Stimulated activated CD4-positive, alpha-beta T cell treated with anti-CD3 and anti-CD28 coated beads, Interleukin-4, amount 100 ng/mL, for 48 hours (primary cell): ENCODE data around the gene USP12.

ENCODE experiments used
- DNase-seq, 2 donors: peaks; one replicate each; pipeline ENCODE4 v3.0.0-alpha.2; 2020; ENCODE audit warnings: low read depth in 2 of 2

USP12 gene

DNA sequence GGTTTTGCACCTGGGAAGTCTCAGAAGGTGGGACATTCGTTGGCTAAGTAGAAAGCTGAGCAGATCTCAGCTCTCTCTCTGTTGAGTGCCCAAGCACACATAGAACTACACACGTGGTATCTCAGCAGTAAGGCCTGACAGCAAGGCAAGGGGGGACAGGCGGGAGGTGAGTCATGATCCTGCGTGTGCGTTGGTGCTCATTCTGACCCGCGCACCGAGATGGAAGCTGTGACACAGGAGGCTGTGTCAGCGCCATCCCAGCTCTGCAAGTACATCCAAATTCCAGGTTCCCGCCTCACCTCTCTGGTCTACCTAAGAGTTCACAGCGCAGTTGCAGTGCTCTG lies 135.7 kb downstream of the USP12 start:
- no peak for DNase-seq

DNA sequence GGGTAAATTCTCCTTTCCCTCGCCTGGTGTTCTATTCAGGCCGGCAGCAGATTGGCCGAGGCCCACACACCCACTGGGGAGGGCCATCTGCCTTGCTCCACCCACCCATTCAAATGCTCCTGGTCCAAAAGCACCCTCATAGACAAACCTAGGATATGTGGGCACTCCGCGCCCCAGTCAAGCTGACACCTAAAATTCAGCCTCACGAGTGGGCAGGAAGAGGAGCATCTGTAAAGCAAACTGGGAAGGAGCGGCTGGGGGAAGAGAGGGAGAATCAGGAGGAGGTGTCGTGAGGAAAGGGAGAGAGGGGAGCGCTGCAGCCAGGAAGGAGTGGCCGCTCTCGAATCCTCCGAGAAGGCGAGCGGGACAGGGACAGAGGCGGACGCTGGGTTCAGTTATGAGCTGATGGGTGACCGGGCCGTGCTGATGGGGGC lies 136.9 kb downstream of the USP12 start:
- DNase-seq = no peak

DNA sequence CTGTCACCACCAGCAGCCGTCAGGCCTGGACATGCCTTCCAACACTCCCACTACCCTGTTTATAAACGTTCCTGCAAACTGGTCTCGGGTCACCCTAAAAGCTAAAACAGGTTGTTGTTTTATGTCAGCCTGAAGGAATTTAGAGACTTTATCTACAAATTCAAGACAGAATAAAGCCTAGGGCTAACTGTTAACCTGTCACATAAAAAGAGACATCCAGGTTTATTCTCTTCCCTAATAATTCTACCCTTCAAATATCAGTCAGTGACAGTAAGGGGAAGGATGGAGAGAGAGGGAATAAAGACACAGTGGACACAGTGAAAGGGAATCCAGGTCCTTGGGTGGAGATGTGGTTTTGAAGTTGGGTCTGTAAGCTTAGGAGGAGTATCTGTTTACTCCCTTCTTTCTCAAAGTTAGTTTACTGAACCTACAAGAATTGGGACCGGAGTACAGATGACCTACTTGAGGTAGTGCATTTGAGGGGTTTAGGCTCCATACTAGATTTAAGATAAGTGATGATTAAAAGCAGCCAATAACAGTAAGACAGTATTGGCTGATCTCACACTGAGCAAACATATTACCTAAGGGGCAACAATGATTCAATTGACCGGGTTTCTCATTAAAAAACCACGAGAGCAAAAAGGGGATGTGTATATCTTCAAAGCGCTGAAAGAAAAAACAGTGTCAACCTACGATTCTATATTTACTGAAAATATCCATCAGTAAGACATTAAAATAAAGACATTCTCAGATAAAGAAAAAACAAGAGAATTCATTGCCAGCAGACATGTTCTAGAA lies 142.7 kb downstream of the USP12 start:
- no peak for DNase-seq

DNA sequence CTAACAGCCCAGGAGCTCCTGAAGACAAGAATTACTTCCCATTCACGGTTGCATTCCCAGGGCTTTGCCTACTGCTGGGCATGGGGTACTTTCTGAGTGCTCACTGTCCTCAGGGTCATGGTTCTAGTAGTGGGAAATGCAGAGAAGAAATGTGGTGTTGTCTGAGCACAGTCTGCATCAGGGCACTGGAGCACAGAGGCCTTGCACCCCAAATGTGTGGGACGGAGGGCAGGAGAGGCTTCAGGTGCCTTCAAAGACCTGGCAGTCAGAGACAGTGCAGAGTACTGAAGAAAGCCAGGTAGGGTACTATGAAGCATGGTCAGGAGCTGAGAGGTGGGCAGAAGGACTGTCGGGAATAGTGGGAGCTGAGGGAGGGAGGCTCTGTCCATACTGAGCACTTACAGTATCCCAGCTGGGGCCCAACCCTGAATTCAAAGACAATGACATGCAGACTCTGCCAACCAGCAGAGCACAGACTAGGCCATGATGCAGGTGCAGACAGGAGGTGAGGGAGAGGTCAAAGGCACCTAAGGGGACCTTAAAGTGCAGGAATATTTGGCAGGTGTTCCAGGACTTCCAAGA lies 144.4 kb downstream of the USP12 start:
- no peak for DNase-seq

DNA sequence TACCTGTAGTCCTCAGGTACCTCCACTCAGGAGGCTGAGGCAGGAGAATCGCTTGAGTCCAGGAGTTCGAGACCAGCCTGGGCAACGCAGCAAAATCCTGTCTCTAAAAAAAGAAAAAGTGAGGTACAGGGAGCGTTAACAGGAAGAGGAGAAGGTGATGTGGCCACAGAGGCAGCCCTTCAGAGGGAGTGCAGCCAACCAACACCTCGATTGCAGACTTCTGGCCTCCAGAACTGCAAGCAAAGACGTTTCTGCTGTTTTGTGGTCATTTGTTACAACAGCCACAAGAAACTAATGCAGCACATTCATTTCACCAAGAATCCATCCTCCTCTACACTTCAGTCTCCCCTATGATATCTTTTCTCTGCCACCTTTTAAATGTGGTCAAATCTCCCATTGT lies 145.2 kb downstream of the USP12 start:
- DNase-seq = no peak

DNA sequence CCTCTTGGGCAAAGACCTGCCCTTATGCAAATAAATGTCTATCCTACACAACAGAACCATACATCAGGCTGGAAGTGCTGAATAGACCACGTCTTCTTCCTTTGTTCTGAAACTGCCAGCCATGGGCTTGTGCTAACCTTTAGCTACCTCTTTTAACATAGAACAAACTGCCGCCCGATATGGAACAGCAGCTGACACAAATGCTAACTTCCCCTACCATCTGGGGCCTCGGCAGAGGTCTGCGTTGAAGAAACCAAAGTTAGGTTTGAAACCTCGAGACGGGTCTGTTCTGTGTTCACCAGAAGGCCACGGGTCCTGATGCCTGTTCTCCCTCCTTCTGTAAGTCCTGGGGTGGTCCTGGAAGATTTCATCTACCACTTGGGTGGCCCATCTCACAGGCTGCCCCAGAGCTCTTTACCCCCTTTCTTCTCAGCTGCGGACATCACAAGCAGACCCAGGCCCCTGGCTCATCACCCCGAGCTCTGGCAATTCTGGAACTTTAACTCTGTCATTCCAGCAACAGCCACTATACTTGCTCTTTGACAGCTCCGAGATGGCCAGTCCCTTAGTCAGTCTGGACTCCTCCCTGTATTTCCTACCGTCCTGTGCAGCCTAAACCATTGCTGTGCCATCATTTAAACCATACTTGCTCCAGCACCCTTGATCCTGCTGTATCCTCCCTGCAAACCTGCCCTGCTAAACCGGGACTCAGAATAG lies 146.7 kb downstream of the USP12 start:
- DNase-seq = no peak

DNA sequence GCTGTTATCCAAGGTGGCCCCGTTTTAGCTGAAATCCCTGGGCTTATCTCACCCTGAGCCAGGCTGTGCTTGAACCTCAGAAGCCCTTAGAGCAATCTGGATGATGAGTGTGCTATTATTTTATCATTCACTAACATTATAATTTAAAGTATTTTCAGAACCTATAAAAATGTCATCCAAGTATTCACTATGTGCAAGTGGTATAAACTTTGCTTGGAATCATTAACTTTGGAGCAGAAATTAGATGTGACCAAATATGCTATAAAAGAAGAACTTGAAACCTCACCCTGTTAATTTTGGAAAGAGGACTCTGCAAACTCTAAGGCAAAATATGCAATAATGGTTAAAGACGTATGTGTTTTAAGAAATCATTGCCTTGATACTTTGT lies 147.5 kb downstream of the USP12 start:
- no peak for DNase-seq

DNA sequence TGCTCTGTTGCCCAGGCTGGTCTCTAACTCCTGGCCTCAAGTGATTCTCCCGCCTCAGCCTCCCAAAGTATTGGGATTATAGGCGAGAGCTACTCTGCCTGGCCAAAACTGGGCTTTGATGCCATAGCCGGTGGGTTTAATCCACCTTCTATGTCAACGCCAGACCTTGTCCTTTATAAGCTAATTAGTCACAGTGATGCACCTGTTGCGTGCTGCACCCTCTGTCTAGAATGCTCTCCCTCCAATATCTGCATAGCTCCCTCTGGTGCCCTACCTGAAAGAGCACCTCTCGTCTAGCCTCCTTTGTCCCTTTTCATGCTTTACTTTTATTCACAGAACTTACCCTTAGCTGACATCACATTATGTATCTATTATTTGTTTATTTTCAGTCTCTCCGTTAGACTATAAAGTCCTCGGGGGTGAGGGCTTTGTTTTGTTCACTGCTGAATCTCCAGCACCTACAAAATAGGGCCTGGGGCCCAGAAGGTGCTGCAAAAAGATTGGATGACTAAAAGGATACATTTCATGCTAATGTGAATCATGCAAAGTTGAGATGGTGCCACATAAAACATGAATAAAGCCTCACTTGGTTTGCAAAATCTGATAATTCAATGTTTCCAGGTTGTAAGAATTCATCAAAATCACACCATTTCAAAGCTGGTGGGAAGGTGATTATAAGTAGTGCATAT lies 148.1 kb downstream of the USP12 start:
- no peak for DNase-seq

DNA sequence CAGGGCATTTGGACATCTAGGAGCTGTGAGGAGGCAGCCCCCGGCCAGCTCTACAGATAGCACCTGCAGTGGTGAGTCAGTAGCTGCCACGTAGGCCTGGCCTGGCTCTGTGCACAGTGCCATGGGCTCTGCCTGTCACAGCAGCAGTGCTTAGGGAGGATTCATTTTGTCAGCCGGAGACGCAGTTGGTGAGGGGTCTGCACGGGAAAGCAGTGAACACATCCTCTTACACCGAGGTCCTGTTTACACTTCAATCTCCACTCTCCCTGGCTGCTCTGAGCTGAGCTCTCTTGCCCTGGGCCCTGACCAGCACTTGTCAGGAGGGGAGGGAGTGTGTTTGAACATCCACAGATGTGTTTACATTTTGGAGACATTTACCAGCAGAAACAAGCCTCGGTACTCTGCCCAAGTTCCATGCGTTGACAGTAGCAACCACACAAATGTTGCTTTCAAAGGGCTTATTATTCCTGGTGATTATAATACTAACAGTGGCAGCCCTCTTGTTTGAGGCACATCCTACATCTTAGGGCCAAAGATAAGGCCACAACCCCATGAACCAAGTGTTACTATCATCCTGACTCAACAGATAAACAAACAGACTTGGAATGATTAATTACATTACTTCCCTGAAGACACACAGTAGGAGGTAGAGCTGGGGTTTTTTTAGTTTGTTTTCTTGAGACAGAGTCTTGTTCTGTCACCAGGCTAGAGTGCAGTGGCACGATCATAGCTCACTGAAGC lies 148.9 kb downstream of the USP12 start:
- no peak for DNase-seq

DNA sequence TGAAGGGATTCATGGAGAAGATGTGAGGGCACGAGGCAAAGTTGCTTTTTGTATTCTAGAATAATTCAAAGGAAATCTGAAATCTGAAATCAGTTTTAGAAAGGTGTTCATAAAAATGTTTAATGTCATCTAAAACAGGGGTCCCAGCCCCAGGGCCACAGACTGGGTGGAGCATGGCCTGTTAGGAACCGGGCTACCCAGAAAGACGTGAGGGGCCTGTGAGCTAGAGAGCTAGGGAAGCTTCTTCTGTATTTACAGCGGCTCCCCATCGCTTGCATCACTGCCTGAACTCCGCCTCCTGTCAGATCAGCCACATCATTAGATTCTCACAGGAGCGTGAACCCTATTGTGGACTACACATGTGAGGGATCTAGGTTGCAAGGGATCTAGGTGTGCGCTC lies 151.2 kb downstream of the USP12 start:
- no peak for DNase-seq

DNA sequence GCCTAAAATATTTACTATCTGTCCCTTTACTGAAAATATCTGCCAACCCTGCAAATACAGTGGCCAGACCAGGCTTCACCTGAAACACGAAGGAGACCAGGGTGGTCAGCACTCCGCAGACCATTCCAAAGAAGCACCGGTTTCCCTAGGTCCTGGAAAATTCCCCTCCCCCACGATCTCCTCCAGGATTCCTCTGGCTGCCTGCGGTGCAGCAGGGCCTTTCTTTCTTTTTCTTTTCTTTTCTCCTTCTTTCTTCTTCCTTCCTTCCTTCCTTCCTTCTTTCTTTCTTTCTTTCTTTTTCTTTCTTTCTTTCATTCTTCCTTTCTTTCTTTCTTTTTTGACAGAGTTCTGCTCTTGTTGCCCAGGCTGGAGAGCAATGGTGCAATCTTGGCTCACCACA lies 152.7 kb downstream of the USP12 start:
- no peak for DNase-seq

DNA sequence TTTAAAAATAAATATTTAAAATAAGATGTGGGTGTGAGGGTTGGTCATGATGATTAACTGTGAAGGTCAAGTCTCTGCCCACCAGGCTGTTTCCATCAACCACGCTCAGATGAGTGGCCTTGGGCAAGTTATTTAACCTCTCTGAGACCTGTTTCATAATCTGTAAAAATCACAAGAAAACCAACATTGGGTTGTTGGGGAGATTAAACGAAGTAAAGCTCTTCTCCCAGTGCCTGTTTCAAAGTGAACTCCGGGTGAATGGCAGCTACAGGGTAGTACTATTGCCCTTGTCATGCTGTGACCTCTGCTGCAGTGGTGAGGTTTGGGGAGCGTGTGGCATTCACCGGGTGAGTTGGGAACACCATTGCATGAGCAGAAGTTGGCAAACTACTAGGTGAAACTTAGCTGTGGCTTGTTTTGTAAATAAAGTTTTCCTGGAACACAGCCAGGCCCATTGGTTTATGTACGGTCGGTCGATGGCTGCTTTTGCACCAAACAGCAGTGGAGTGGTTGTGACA lies 153.2 kb downstream of the USP12 start:
- DNase-seq = no peak

DNA sequence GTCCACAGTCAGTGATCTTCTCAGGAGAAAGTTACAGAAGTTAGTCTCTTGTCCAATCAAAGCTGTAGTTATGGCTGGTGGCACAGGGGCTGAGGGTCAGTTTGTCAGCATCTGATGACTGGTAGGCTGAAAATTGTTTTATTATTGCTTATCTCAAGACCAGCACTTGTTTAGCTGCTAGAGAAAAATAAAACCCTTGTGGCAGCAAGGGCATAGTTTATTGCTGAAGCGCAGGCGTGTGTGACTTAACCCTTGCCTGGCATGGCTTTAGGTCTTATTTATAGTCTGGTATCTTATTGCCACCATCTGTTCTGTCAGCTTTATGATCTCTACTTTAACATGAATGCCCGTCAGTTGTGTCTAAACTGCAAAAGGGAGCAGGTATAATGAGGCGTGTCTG lies 154.7 kb downstream of the USP12 start:
- no peak for DNase-seq
